Measurements from ENCODE around the gene CRB2.
"Not testable (repeated sequence)": the region's sequence is repeated elsewhere in the genome, so short reads cannot be mapped to it uniquely, and the experiment has no call there.

Gene CRB2

GRCh38 chr9:123329329-123329955, 26.6 kb upstream of the CRB2 start:
- DNase-seq (ENCODE audit: low read depth) = no peak

- DNase-seq (ENCODE audit: low read depth) = no peak
Observed at GRCh38 chr9:123331346-123332060, 24.5 kb upstream of the CRB2 start.

DNA sequence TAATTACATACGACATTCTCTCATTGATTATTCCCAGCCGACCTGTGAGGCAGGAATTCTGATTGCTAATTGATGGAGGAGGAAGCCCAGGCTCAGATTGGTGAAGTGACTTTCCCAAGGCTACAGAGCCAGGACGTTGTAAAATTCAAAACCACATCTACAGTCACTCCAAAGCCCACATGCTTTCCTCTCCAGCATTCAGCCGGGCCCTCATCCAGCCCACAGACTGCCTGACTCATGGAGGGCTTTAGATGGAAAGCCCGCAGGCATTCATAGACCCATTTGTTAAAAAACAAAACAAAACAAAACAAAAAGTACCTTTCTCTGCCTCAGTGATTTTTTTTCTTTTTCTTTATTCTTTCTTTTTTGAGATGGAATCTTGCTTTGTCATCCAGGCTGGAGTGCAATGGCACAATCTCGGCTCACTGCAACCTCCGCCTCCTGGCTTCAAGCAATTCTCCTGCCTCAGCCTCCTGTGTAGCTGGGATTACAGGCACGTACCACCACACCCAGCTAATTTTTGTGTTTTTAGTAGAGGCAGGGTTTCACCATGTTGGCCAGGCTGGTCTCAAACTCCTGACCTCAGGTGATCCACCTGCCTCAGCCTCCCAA, 22.8 kb upstream of the CRB2 start:
- DNase-seq (ENCODE audit: low read depth) = not testable (repeated sequence)

- DNase-seq (ENCODE audit: low read depth) = no peak
Observed at GRCh38 chr9:123334639-123335038, 21.4 kb upstream of the CRB2 start.

DNA sequence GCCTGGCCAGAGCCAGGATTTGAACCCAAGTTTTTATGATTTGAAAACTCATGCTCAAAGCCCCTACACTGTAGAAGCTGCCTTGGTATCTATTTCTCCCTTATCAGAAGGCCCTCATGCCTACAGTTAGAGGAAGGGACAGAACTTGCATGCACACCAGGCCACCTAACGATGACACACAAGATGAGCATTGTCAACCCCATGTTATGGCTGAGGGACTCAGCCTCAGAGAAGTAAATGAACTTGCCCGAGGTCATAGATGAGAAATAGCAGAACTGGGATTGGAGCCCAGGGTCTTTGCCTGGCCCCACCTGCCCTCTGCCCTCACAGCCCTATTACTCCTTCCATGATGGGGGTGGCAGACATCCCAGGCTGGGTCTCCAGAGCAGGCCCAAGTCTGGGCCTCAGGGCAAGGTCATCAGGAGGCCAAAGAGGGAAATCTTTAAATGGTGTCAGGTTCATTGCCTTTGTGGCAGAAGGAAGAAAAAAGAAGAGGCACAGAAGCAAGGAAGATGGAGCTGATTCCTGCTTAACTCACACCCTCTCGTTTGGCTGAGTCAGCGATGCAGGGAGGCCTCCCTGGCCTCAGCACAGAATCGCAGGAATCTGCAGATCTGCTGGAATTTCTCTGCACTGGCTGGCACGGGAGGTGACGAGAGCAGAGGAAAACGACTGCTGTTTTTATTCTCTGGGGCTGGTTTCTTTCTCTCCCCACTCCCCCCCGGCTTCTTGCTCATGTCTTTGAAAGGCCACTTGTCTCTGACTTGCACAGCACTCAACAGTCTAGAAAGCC, 20.6 kb upstream of the CRB2 start:
- no peak for DNase-seq (ENCODE audit: low read depth)

DNA sequence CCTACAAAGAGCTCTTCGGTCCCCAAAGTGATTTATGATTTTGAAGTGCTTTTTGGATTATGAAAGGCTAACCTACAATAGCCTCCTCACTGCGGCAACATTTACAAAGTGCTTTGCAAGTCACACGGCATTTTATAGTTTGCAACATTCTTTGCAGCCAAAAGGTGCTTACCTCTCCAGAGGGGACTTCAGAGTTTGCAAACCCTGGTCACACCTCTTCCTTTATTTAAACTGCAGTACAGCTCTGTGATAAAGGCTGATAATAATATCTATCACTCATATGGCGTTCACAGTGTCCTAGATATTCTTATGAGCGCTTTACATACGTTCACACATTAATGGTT, 20.0 kb upstream of the CRB2 start:
- DNase-seq (ENCODE audit: low read depth) = no peak

- no peak for DNase-seq (ENCODE audit: low read depth)
Observed at GRCh38 chr9:123336449-123336848, 19.5 kb upstream of the CRB2 start.

DNA sequence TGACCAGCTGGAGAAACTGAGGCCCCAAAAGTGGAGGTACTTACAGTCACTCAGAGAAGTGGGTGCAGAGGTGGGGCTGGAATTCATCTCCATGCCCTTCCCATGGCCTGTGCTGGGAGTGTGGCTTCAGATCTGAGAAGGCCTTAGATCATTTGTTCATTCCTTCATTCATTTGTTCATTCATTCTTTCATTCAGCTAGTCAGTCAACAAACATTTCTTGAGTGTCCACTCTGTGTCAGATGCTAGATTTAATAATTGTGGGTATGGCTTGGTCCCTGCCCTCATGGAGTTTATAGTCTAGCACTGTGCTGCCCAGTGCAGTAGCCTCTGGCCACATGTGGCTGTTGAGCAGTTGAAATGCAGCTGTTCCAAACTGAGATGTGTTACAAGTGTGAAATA, 19.0 kb upstream of the CRB2 start:
- no peak for DNase-seq (ENCODE audit: low read depth)

GRCh38 chr9:123337971-123338370, 18.0 kb upstream of the CRB2 start:
- no peak for DNase-seq (ENCODE audit: low read depth)

GRCh38 chr9:123338710-123339665, 17.0 kb upstream of the CRB2 start:
- DNase-seq (ENCODE audit: low read depth) = peak; percentile 41

- peak; percentile 29 for DNase-seq (ENCODE audit: low read depth)
Observed at GRCh38 chr9:123339666-123340510, 16.1 kb upstream of the CRB2 start.

DNA sequence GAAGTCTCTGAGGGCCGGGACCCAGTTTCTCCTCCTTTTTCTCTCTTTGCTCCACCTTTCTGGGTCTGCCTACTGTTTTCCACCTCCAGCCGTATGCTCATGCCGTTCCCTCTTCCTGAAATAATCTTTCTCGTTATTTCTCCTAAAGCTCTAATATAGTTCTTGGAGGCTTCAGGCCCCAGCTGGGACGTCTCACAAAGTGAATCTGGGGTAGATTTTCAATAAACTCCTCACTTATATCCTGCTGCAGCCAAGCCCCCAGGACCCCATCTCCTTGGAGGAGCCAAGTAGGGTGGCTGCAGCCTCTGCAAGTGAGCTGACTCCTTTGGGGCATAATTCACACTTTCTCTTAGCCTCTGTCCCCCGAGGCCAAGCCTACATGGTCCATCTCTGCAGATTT, 14.2 kb upstream of the CRB2 start:
- DNase-seq (ENCODE audit: low read depth) = no peak

DNA sequence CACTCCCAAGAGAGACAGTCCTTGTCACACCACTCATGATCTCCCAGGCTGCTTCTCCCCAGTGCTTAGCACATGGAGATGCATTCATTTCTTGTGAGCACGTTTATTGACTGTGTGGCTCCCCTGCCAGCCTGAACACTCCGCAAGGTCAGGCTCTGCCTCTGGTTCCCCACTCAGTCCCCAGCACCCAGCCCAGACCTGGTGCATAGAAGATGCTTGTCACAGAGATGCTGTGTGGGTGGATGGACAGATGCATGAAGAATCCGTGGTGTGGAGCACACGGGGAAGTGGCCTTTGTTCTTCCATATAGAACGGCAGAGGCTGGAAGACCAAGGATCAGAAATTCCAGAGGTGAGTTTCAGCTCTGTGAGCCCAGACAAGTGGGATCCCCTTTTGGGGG, 13.8 kb upstream of the CRB2 start:
- DNase-seq (ENCODE audit: low read depth) = no peak

GRCh38 chr9:123343443-123344191, 12.4 kb upstream of the CRB2 start:
- no peak for DNase-seq (ENCODE audit: low read depth)

DNA sequence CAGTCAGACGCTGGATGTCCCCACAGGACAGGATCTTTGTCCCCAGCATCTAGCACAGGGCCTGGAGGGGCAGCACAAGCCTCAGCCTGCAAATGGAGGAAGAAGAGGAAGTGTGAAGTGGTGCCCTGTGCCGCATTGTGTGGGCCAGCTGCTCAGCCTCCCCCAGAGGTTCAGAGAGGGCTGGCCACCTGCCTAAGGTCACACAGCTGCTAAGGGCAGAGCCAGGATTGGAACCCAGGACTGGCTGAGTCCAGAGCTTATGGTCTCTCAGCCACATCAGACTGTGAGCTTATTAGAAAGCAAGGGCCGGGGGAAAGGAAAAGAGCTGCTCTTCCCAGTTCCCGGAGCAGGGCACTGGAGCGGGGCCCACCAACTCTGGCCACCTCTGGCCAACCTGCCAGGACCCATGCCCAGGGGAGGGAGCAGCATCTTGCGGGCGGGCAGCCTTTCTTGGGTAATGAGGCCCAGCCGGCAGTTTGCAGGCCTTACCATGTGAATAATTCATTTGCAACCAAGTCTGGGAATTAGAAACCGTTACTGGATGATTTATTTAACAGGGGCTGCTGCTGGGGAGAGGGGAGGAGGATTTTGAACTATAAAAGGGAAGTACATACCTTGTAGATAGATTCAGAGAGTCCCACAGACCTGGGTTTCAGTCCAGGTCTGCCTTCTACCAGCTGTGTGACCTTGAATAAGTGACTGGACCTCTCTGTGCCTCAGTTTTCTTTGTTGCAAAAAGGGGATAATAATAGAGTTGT, 11.6 kb upstream of the CRB2 start:
- no peak for DNase-seq (ENCODE audit: low read depth)

- no peak for DNase-seq (ENCODE audit: low read depth)
Observed at GRCh38 chr9:123345567-123345955, 10.4 kb upstream of the CRB2 start.

GRCh38 chr9:123346026-123346425, 10.0 kb upstream of the CRB2 start:
- DNase-seq (ENCODE audit: low read depth) = no peak

- DNase-seq (ENCODE audit: low read depth) = no peak
Observed at GRCh38 chr9:123346826-123347225, 9.2 kb upstream of the CRB2 start.
